ENCODE measurements around the gene SRSF1.
A peak's percentile ranks its signal among the peaks of the same experiment; 100 is the strongest.
"Not testable (repeated sequence)": the region's sequence is repeated elsewhere in the genome, so short reads cannot be mapped to it uniquely, and the experiment has no call there.

Gene SRSF1

GRCh38 chr17:58006924-58007780, at the start of gene SRSF1:
TSS of gene SRSF1 (minus strand) at chr17:58007246. CDS start at chr17:58007137, 109 bp downstream.
- peak; percentile 93 for DNase-seq

GRCh38 chr17:58056476-58056875, 49.4 kb upstream of the SRSF1 start:
- no peak for DNase-seq

GRCh38 chr17:58054641-58055040, 47.6 kb upstream of the SRSF1 start:
- DNase-seq: no peak

GRCh38 chr17:58052945-58053715, 46.1 kb upstream of the SRSF1 start:
- DNase-seq: no peak

- no peak for DNase-seq
Measured at GRCh38 chr17:58052407-58052806, 45.4 kb upstream of the SRSF1 start.

GRCh38 chr17:58051468-58051867, 44.4 kb upstream of the SRSF1 start:
- no peak for DNase-seq

GRCh38 chr17:58050966-58051365, 43.9 kb upstream of the SRSF1 start:
- no peak for DNase-seq

- DNase-seq: no peak
Measured at GRCh38 chr17:58049533-58049932, 42.5 kb upstream of the SRSF1 start.

GRCh38 chr17:58047376-58048150, 40.5 kb upstream of the SRSF1 start:
- DNase-seq: no peak

- DNase-seq: no peak
Measured at GRCh38 chr17:58046239-58047094, 39.4 kb upstream of the SRSF1 start.

- not testable (repeated sequence) for DNase-seq
Measured at GRCh38 chr17:58044256-58044655, 37.2 kb upstream of the SRSF1 start.

- DNase-seq: no peak
Measured at GRCh38 chr17:58043221-58044181, 36.5 kb upstream of the SRSF1 start.

GRCh38 chr17:58041161-58041560, 34.1 kb upstream of the SRSF1 start:
- no peak for DNase-seq

- no peak for DNase-seq
Measured at GRCh38 chr17:58040386-58040785, 33.3 kb upstream of the SRSF1 start.

GRCh38 chr17:58039975-58040374, 32.9 kb upstream of the SRSF1 start:
- no peak for DNase-seq

GRCh38 chr17:58032691-58033415, 25.8 kb upstream of the SRSF1 start:
- no peak for DNase-seq

- DNase-seq: no peak
Measured at GRCh38 chr17:58028578-58028977, 21.5 kb upstream of the SRSF1 start.

GRCh38 chr17:58020401-58020800, 13.4 kb upstream of the SRSF1 start:
- DNase-seq: no peak

- DNase-seq: no peak
Measured at GRCh38 chr17:58019521-58019920, 12.5 kb upstream of the SRSF1 start.

GRCh38 chr17:58019039-58019438, 12.0 kb upstream of the SRSF1 start:
- no peak for DNase-seq
